ENCODE results near the gene ITGAX. TPM values are rescaled to one million over a fixed set of nuclear protein-coding genes. Genes with fewer than 3 reads are reported as not detected.

The ITGAX gene
- total RNA-seq, 2 experiments from 2014 or later, result not detected

GRCh38 chr16:31410082-31410481 lies 55.1 kb downstream of the ITGAX start:
- intact Hi-C loops (cut with micrococcal nuclease; ENCODE audit: unreplicated experiment), result no loop called here
- Histone ChIP-seq H3K79me2 (ENCODE audit: insufficient read depth, low read depth, low read length) (no peaks in the 10 kb centered on the region), H4K20me1 (ENCODE audit: insufficient read depth, low read length) (no peaks in the 10 kb centered on the region), H3K4me1 (ENCODE audit: insufficient read depth, low read length, poor library complexity, severe bottlenecking) (no peaks in the 10 kb centered on the region), H3K27ac (ENCODE audit: low read depth, low read length, poor library complexity, severe bottlenecking) (no peak overlapping the region), H3K36me3 (ENCODE audit: insufficient read depth, low read length) (no peaks in the 10 kb centered on the region), H3K4me2 (ENCODE audit: low read length) (no peak overlapping the region), H2AFZ (ENCODE audit: low read length) (no peak overlapping the region), H3K4me3 (ENCODE audit: low read depth, low read length, poor library complexity, severe bottlenecking) (no peak overlapping the region), H3K9me2 (ENCODE audit: insufficient read depth, low read length) (no peaks in the 10 kb centered on the region), H3K9me3 (ENCODE audit: low read length) (no peaks in the 10 kb centered on the region)
- ChIA-PET CTCF (ENCODE audit: unreplicated experiment) (no interaction called here), POLR2A (no interaction called here)
- BruUV-seq (replicated peaks), result no TSS peak
- TF ChIP-seq EZH2phosphoT487 (IDR thresholded peaks at IDR 0.05; ENCODE audit: borderline replicate concordance, low read depth, low read length) (no peak), CTCF (conservative IDR thresholded peaks at IDR 0.05; ENCODE audit: low read length) (no peak)
- no peak for DNase-seq (ENCODE audit: low spot score)

DNA sequence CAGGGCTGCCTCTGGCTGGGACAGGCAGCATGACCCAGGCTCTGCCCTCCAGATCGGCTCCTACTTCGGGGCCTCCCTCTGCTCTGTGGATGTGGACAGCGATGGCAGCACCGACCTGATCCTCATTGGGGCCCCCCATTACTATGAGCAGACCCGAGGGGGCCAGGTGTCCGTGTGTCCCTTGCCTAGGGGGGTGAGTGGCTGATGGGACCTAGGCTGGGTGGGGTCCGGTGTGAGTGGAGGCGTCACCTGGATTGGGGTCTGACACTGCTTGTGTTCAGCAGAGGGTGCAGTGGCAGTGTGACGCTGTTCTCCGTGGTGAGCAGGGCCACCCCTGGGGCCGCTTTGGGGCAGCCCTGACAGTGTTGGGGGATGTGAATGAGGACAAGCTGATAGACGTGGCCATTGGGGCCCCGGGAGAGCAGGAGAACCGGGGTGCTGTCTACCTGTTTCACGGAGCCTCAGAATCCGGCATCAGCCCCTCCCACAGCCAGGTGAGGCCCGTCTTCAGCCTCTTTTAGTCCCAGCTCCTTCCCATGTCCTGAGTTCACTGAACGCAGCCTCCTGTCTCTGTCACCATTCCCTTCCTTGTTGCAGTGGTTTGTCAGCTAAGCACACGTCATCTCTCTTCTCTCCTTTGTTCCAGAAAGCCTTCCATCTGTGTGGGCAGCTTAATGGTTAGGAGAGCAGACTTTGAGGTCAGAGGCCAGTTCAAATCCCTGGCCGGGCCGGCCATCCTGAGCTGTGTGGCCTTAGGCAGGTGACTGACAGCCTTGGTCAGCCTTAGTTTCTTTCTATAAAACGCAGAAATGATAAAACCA lies 56.3 kb downstream of the ITGAX start:
- Histone ChIP-seq H3K79me2 (ENCODE audit: insufficient read depth, low read depth, low read length) (no peaks in the 10 kb centered on the region), H3K9me2 (ENCODE audit: insufficient read depth, low read length) (no peaks in the 10 kb centered on the region), H2AFZ (ENCODE audit: low read length) (no peak overlapping the region), H3K4me1 (ENCODE audit: insufficient read depth, low read length, poor library complexity, severe bottlenecking) (no peaks in the 10 kb centered on the region), H4K20me1 (ENCODE audit: insufficient read depth, low read length) (no peaks in the 10 kb centered on the region), H3K4me3 (ENCODE audit: low read depth, low read length, poor library complexity, severe bottlenecking) (no peak overlapping the region), H3K36me3 (ENCODE audit: insufficient read depth, low read length) (no peaks in the 10 kb centered on the region), H3K27ac (ENCODE audit: low read depth, low read length, poor library complexity, severe bottlenecking) (no peak overlapping the region), H3K9me3 (ENCODE audit: low read length) (no peaks in the 10 kb centered on the region), H3K4me2 (ENCODE audit: low read length) (no peak overlapping the region)
- intact Hi-C loops (cut with micrococcal nuclease; ENCODE audit: unreplicated experiment), result no loop called here
- ChIA-PET POLR2A (interaction anchor here (0.6 kb wide), 1 partner anchor 191 kb away, joined by 4 read pairs; no protein-coding TSS in a partner anchor), CTCF (ENCODE audit: unreplicated experiment) (no interaction called here)
- DNase-seq (ENCODE audit: low spot score), result no peak
- no TSS peak for BruUV-seq (replicated peaks)
- TF ChIP-seq EZH2phosphoT487 (IDR thresholded peaks at IDR 0.05; ENCODE audit: borderline replicate concordance, low read depth, low read length), result no peak
- TF ChIP-seq CTCF (conservative IDR thresholded peaks at IDR 0.05; ENCODE audit: low read length), result no peak

GRCh38 chr16:31412750-31413149 lies 57.8 kb downstream of the ITGAX start:
- POLR2A ChIA-PET, result no interaction called here
- CTCF ChIA-PET (ENCODE audit: unreplicated experiment), result no interaction called here

More at GRCh38 chr16:31412750-31413149, 57.8 kb downstream of the ITGAX start:
- no peaks in the 10 kb centered on the region for H4K20me1 ChIP-seq (ENCODE audit: insufficient read depth, low read length)
- DNase-seq (ENCODE audit: low spot score), result no peak
- H3K4me3 ChIP-seq (ENCODE audit: low read depth, low read length, poor library complexity, severe bottlenecking), result no peak overlapping the region
- intact Hi-C loops (cut with micrococcal nuclease; ENCODE audit: unreplicated experiment), result no loop called here
- no peak overlapping the region for H2AFZ ChIP-seq (ENCODE audit: low read length)
- no peaks in the 10 kb centered on the region for H3K9me2 ChIP-seq (ENCODE audit: insufficient read depth, low read length)
- no peak overlapping the region for H3K4me2 ChIP-seq (ENCODE audit: low read length)
- TF ChIP-seq CTCF (conservative IDR thresholded peaks at IDR 0.05; ENCODE audit: low read length), result no peak
- TF ChIP-seq EZH2phosphoT487 (IDR thresholded peaks at IDR 0.05; ENCODE audit: borderline replicate concordance, low read depth, low read length), result no peak
- no peaks in the 10 kb centered on the region for H3K79me2 ChIP-seq (ENCODE audit: insufficient read depth, low read depth, low read length)
- H3K36me3 ChIP-seq (ENCODE audit: insufficient read depth, low read length), result no peaks in the 10 kb centered on the region
- H3K4me1 ChIP-seq (ENCODE audit: insufficient read depth, low read length, poor library complexity, severe bottlenecking), result no peaks in the 10 kb centered on the region
- no TSS peak for BruUV-seq (replicated peaks)
- H3K9me3 ChIP-seq (ENCODE audit: low read length), result no peaks in the 10 kb centered on the region
- no peak overlapping the region for H3K27ac ChIP-seq (ENCODE audit: low read depth, low read length, poor library complexity, severe bottlenecking)
